Glutamatergic neuron (in vitro differentiated cells): ENCODE results near the gene TBC1D14. TPM values are rescaled to one million over a fixed set of nuclear protein-coding genes. Genes with fewer than 3 reads are reported as not detected.

Source experiments
- DNase-seq: peaks from one replicate; pipeline ENCODE4 v3.0.0; 2022
- H3K27ac Mint-ChIP-seq: one replicate; pipeline ENCODE4 v1.8.0; 2020; ENCODE audit warnings: mild to moderate bottlenecking, mixed read lengths, inconsistent platforms; ENCODE audit not compliant: unreplicated experiment
- H3K27me3 Mint-ChIP-seq: one replicate; pipeline ENCODE4 v1.8.0; 2020; ENCODE audit warnings: mild to moderate bottlenecking, moderate library complexity, mixed read lengths, inconsistent platforms; ENCODE audit not compliant: unreplicated experiment
- H3K36me3 Mint-ChIP-seq: one replicate; pipeline ENCODE4 v1.8.0; 2020; ENCODE audit warnings: mild to moderate bottlenecking, mixed read lengths, inconsistent platforms; ENCODE audit not compliant: unreplicated experiment
- H3K4me1 Mint-ChIP-seq: one replicate; pipeline ENCODE4 v1.8.0; 2020; ENCODE audit warnings: mild to moderate bottlenecking, low read depth, mixed read lengths, inconsistent platforms; ENCODE audit not compliant: unreplicated experiment
- H3K4me3 Mint-ChIP-seq: one replicate; pipeline ENCODE4 v1.8.0; 2020; ENCODE audit warnings: mild to moderate bottlenecking, mixed read lengths, inconsistent platforms; ENCODE audit not compliant: unreplicated experiment
- H3K9me3 Mint-ChIP-seq: one replicate; pipeline ENCODE4 v1.8.0; 2020; ENCODE audit warnings: mild to moderate bottlenecking, moderate library complexity, mixed read lengths, inconsistent platforms; ENCODE audit not compliant: unreplicated experiment
- CTCF ChIP-seq: fragments of 200-600 bp; sonication (generic); IDR thresholded peaks from one replicate; pipeline ENCODE4 v1.5.0; 2021; ENCODE audit not compliant: partially characterized antibody, unreplicated experiment
- total RNA-seq: library from RNA; stranded (reverse); fragmentation: NEBNext Ultra II Directional; extraction: Animal tissue kit (Norgen Biotek cat#: 25700); gene quantifications from one replicate; pipeline ENCODE4 v1.2.1, GENCODE V29; 2021; ENCODE audit not compliant: unreplicated experiment

TBC1D14 gene
- total RNA-seq, 1 donor from 2014 or later, result 82.2 TPM

GRCh38 chr4:7013175-7013574 lies 103.5 kb downstream of the TBC1D14 start:
- Mint-ChIP-seq H3K4me3 (no peak overlapping the region), H3K4me1 (peaks cover 2% of the 10 kb centered on the region)

DNA sequence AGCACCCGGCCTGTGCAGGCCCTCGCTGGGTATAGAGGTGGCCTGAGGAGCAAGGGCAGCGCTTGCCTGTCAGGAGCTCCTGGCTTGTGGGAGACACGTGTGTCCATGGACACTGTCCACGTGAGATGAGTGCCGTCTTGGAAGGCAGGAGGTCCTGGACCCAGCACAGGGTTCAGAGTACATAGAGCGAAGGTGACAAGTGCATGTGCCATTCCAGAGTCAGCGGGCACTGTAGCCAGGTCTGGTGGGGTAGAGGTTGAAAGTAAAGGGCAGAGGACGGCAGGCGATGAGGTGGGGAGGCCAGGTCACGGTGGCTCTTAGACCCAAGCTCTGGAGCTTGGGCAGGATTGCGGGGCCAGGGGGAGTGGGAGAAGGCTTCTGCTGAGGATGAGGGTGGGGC lies 105.2 kb downstream of the TBC1D14 start:
- peaks cover 5% of the 10 kb centered on the region for H3K4me1 Mint-ChIP-seq
- peaks cover 2% of the 10 kb centered on the region for H3K27me3 Mint-ChIP-seq
- no peak for DNase-seq
- peaks cover 6% of the 10 kb centered on the region for H3K9me3 Mint-ChIP-seq
- no peak overlapping the region for H3K4me3 Mint-ChIP-seq
- peak overlapping the region; percentile 6 for H3K27ac Mint-ChIP-seq
- no peak for TF ChIP-seq CTCF
- no peaks in the 10 kb centered on the region for H3K36me3 Mint-ChIP-seq

More at GRCh38 chr4:7013175-7013574, 103.5 kb downstream of the TBC1D14 start:
- no peak for TF ChIP-seq CTCF
- H3K27ac Mint-ChIP-seq, result no peak overlapping the region
- DNase-seq, result no peak
- peaks cover 6% of the 10 kb centered on the region for H3K9me3 Mint-ChIP-seq
- H3K36me3 Mint-ChIP-seq, result no peaks in the 10 kb centered on the region
- peaks cover 2% of the 10 kb centered on the region for H3K27me3 Mint-ChIP-seq

- H3K27ac Mint-ChIP-seq, result no peak overlapping the region
Measured at GRCh38 chr4:7015383-7016035, 105.9 kb downstream of the TBC1D14 start.

DNA sequence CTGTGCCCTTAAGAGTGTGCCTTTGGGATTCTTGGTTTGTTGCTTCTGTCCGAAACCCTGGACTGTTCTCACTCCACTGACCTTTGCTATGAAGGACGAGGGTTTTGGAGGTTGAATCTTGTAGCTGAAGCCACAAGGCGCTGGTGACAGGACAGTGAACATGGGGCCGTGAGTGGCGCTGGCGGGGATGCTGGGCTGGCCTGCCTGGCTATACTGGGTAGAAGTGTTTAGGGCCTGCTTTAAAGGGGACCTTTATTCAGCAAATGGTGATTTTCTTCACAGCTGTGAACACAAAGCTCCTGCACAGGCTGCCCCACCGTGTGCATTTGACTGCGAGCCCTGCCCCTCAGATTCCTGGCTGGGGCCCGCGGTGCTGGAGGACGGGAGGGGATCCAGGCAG lies 106.5 kb downstream of the TBC1D14 start:
- TF ChIP-seq CTCF, result no peak
- H3K36me3 Mint-ChIP-seq, result no peaks in the 10 kb centered on the region
- H3K4me1 Mint-ChIP-seq, result peaks cover 5% of the 10 kb centered on the region
- no peak for DNase-seq
- peaks cover 9% of the 10 kb centered on the region for H3K9me3 Mint-ChIP-seq
- no peak overlapping the region for H3K4me3 Mint-ChIP-seq
- H3K27ac Mint-ChIP-seq, result no peak overlapping the region
- peaks cover 3% of the 10 kb centered on the region for H3K27me3 Mint-ChIP-seq

More at GRCh38 chr4:7015383-7016035, 105.9 kb downstream of the TBC1D14 start:
- H3K36me3 Mint-ChIP-seq, result no peaks in the 10 kb centered on the region
- no peak for DNase-seq
- no peak for TF ChIP-seq CTCF
- no peak overlapping the region for H3K4me3 Mint-ChIP-seq
- H3K9me3 Mint-ChIP-seq, result peaks cover 6% of the 10 kb centered on the region
- H3K4me1 Mint-ChIP-seq, result peaks cover 5% of the 10 kb centered on the region
- H3K27me3 Mint-ChIP-seq, result peaks cover 2% of the 10 kb centered on the region

DNA sequence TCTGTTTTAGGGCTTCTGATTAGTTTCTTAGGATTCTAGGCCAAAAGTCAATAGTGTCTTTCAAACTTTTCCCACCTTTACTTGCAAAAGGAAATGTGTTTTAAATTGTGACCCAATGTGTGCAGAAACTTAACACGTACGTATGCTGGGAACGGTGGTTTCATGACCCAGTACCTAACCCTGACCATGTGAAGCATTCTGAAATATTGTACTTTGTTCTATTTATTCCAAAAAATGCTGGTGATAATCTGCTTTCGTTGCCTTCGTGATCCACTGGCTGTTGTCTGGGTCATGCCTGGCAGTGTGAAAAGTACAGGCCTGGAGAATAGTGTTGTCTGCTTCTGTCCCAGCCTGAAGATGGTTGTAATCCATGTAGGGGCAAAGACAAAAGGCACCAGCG lies 106.9 kb downstream of the TBC1D14 start:
- H3K4me3 Mint-ChIP-seq, result no peak overlapping the region
- H3K9me3 Mint-ChIP-seq, result peaks cover 9% of the 10 kb centered on the region
- peaks cover 3% of the 10 kb centered on the region for H3K27me3 Mint-ChIP-seq
- H3K36me3 Mint-ChIP-seq, result no peaks in the 10 kb centered on the region
- TF ChIP-seq CTCF, result no peak
- no peak for DNase-seq
- no peak overlapping the region for H3K27ac Mint-ChIP-seq
- H3K4me1 Mint-ChIP-seq, result peaks cover 5% of the 10 kb centered on the region
